ENCODE results near the gene R3HDM4.
A peak's percentile ranks its signal among the peaks of the same experiment; 100 is the strongest.

The R3HDM4 gene

DNA sequence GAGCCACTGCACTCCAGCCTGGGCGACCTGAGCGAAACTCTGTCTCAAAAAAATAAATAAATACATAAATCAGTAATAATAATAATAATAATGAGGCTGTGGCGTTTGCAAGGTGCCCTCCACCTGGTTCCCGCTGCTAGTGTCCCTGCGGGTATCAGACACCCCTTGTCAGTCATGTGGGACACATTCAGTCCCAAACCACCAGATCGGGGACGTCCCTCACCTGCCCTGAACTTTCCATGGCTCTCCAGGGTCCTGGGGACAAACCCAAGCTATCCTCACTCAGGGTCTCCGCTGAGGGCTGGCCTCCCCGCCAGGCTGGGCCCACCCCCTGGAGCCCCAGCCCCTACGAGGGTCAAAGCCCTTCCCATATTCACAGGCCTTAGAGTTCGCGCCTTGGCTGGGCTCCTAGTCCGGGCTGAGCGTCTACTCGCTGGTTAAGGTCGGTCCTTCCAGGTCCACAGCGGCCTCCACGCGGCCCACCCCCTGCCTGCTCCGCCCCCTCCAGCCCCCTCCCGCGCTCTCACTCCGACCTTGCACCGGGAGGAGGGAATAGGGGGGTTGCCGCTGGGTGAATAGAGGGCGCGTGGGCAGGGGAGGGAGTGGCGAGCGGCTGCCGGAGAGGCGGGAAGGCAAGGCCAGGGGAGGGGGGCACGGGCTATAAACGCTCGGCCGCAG lies 3.8 kb upstream of the R3HDM4 start:
- no peak for DNase-seq (ENCODE audit: low read depth in 2 of 2)

DNA sequence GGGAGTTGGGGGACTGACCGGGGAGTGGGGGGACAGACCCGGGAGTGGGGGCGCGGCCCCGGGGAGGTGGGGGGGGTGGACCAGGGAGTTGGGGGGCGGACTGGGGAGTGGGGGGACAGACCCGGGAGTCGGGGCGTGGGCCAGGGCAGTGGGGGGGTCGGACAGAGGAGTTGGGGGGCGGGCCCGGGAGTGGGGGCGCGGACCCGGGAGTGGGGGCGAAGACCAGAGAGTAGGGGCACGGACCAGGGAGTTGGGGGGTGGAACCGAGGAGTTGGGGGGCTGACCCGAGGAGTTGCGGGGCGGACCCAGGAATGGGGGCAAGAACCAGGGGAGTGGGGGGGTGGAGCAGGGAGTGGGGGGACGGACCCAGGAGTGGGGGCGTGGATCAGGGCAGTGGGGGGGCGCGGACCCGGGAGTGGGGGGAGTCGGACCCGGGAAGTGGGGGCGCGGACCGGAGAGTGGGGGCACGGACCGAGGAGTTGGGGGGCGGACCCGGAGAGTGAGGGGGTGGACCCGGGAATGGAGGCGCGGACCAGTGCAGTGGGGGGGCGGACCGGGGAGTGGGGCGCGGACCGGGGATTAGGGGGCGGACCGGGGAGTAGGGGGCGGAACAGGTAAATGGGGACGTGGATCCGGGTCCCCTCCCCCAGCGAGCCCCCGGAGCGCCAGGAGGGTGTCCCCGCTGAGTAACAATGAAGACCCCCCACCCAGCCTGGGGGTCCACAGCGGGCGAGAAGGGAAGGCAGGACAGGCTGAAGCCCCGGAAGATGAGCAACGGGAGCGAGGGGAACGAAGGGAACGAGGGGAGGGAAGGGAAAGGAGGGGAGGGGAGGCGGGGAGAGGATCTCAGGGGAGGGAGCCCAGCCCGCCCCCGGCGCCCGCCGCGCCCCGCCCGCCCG lies 589 bp downstream of the R3HDM4 start:
- no peak for DNase-seq (ENCODE audit: low read depth in 2 of 2)

DNA sequence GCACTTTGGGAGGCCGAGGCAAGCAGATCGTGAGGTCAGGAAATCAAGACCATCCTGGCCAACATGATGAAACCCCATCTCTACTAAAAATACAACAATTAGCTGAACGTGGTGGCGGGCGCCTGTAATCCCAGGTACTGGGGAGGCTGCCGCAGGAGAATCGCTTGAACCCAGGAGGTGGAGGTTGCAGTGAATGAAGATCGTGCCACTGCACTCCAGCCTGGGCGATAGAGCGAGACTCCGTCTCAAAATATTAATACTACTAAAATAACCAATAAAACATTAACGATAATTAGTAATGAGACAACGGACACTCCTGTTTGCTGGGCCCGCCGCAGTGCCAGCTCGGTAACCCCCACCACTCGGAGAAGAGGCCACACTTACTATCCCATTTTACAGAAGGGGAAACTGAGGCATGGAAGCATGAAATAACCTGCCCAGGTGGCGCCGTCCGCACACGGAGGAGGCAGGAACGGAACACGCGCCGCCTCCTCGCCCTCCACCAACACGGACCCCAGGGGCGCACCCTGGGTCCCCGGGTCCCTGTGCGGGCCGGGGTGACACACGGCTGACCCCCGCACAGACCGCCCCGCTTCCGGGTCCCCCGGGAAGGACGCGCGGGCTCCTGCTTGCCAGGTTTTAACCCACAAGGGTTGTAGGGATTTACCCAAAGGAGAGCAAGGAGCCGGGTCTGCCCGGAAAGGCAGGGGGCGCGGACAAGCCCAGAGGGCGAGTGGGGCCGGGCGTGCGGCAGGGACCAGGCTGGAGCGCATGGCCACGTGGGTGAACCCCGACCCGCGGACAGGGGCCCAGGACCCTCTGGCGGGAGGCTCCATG lies 1.6 kb downstream of the R3HDM4 start:
- no peak for DNase-seq (ENCODE audit: low read depth in 2 of 2)

DNA sequence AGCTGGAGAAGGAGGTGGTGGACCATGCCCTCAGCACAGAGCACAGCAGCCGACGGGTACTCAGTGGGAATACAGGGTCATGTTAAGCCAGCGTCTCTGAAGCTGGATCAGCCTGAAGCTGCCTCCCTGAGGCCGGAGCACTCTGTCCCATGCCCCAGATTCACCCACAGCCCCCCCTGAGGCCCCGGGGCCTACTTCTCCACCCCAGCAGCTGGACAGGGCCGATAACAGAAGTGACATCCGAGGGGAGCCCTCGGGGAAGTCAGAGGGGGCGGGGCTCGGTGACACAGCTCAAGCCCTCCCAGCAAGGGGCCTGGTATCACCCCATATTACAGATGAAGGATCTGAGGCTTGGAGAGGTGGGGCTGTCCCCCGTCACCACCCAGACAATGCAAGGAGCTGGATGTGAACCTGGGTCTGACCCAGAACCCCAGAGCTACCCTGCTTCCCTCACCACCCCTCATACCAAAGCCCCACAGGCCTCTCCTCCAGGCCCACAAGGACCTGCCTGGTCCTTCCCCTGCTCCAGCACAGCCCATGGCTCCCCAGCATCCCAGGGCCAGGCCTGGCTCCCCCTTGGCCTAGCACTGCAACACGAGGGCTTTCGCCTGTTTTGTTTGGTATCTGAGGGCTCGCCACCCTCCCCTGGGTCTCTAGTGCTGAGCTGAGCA lies 5.7 kb downstream of the R3HDM4 start:
- DNase-seq (ENCODE audit: low read depth in 2 of 2) = no peak

DNA sequence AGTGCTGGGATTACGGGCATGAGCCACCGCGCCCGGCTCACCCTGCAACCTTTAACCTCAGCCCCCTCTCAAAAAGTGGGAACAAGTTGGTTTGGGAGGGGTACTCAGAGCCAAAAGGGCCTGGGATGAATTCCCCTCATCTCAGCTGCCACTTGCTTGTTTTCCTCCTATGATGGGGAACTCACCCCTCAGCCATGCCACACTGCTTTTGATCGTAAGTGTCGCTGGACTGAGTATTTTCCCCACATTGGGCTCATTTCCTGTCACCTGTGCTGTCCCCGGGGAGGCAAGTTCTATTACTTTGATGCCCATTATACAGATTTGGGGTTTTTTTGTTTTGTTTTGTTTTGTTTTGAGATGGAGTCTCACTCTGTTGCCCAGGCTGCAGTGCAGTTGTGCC lies 6.5 kb downstream of the R3HDM4 start:
- no peak for DNase-seq (ENCODE audit: low read depth in 2 of 2)

DNA sequence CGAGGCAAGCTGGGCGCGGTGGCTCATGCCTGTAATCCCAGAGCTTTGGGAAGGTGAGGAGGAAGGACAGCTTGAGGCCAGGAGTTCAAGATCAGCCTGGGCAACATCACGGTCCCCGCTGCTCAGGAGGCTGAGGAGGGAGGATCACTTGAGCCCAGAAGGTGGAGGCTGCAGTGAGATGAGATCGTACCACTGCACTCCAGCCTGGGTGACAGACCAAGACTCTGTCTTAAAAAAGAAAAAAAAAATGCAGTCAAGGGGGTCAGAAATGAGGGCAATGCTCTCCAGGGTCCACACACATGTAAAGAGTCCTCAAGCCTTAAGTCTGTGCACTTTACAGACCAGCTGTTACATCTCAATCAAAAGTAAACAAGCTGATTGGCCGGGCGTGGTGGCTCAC lies 8.5 kb downstream of the R3HDM4 start:
- no peak for DNase-seq (ENCODE audit: low read depth in 2 of 2)

DNA sequence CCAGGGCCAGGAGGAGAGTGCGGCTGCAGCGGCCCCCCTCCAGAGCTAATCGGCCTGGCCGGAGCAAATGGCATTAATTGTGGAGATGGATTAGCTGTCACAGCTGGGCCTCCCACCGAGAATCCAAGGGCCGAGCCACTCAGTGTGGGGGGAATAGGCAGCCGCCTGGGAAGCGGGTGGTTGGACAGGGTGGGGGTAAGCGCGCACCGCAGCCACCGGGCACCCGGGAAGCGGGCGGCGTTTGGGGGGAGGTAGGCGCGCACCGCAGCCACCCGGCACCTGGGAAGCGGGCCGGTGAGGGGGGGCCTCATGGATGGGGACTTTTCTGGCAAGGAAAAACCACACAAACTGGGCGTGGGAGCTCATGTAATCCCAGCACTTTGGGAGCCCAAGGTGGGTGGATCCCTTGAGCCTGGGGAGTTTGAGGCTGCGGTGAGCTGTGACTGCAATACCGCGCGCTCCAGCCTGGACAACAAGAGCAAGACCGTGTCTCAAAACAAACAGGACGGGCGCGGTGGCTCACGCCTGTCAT lies 9.7 kb downstream of the R3HDM4 start:
- no peak for DNase-seq (ENCODE audit: low read depth in 2 of 2)

DNA sequence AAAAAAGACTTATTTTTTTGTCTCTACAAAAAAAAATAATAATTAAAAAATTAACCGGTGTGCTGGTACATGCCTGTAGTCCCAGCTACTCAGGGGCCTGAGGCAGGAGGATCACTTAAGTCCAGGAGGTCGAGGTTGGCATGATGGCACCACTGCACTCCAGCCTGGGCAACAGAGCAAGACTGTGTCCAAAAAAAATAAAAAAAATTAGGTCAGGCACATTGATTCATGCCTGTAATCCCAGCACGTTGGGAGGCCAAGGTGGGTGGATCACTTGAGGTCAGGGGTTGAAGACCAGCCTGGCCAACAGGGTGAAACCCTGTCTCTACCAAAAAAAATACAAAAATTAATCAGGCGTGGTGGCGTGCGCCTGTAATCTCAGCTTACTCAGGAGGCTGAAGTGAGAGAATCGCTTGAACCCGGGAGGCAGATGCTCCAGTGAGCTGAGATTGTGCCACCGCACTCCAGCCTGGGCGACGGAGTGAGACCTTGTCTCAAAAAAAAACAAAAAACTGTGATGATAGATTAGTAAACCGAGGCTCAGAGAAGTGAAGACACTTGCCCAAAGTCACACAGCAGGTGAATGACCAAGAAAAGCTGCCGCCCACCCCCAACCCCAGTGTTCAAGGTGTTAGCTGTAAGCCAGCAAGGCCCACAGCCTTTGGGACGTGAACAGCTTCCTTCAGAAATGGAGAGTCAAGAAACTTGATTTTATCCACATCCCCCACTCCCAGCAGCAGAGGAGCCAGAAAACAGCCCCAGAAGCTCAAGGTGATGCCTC lies 10.4 kb downstream of the R3HDM4 start:
- no peak for DNase-seq (ENCODE audit: low read depth in 2 of 2)

DNA sequence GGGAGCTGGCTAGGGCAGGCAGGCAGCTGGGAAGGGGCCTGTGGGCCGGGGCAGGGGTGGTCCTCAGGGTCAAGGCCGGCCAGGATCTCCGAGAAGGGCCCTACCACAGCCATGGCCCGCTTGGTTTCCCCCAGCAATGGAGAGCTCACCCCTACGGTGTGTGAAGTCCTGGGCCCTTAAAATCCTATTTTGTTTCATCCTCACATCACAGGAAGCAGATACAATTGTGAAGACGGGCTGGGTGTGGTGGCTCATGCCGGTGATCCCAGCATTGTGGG lies 11.0 kb downstream of the R3HDM4 start:
- DNase-seq (ENCODE audit: low read depth in 2 of 2) = no peak

DNA sequence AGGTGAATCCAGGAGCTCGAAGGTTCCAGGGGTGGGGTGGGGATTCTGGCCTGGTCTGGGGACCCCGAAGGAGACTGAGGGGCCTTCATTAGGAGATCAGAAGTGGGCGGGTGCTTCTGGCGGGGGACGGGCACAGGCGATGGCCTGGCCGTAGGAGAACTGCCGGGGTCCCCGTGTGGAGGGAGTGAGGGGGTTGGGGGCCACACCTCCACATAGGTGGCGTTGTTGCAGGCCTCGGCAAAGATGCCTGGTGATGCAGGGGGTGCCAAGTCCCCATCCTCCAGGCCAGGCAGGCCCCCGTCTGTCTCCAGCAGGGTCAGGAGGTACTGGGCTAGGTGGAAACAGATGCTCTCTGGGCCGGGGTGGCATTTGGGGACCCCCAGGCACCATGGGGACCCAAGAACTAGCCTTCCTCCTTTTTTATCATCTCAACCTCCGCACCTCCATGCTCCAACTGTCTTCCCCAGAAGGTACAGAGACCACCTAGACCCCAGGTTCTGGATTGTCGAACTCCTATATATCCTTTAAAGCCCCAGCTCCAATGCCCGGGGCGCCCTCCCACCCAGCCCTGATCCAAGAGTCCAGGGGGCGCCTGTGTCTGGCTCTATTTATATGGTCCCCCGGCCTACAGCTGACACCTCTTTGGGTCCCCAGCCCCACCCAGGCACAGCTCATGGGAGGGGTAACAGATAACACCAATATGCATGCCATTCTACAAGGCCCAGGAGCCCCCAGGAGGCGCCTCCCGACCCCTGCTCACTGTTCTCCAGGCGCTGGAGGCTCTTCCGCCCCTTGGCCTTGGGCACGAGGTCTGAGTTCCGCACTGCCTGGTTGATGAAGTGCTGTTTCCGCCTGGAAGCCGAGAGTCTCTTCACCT lies 11.6 kb downstream of the R3HDM4 start:
- DNase-seq (ENCODE audit: low read depth in 2 of 2) = no peak

DNA sequence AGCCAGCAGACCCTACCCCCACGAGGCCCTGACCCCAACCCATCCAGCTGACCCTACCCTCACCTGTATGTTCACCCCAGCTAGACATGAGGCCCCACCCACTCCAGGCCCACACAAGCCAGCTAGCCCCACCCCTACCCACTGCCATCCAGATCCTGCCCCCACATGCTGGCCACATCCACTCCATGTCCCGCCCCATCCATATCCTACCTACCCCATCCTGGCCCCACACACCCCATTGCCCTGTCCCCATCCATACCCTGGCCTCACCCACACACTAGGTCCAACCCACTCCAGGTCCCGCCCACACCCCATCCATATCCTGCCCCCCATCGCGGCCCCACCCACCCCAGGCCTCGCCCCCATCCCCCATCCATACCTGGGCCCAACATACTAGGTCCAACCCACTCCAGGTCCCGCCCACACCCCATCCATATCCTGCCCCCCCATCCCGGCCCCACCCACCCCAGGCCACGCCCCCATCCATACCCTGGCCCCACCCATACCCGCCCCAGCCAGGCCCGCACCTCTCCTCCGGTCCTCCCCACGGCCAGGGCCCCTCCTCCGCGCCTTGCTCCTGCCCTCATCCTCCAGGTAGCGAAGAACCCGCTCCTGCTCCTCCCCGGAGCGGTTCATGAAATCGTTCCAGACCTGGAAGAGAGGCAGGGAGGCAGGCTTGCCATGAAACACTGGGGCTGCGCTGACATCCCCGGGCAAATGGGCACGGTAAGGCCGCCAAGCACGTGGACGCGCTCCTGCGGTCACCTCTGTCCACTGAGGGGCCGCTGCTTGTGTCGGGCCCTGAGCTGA lies 12.5 kb downstream of the R3HDM4 start:
- no peak for DNase-seq (ENCODE audit: low read depth in 2 of 2)

DNA sequence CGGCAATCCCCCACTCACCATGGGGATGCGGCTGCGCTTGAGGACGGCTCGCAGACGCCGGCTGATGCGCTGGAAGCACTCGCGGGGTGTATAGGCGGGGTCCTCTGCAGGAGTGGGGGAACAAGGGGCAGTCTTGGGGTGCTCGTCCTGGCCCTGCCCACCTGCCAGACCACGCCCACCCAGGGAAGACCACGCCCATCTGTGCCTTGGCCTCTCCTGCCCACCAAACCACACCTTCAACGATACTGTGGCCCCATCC lies 13.0 kb downstream of the R3HDM4 start:
- DNase-seq (ENCODE audit: low read depth in 2 of 2) = no peak

DNA sequence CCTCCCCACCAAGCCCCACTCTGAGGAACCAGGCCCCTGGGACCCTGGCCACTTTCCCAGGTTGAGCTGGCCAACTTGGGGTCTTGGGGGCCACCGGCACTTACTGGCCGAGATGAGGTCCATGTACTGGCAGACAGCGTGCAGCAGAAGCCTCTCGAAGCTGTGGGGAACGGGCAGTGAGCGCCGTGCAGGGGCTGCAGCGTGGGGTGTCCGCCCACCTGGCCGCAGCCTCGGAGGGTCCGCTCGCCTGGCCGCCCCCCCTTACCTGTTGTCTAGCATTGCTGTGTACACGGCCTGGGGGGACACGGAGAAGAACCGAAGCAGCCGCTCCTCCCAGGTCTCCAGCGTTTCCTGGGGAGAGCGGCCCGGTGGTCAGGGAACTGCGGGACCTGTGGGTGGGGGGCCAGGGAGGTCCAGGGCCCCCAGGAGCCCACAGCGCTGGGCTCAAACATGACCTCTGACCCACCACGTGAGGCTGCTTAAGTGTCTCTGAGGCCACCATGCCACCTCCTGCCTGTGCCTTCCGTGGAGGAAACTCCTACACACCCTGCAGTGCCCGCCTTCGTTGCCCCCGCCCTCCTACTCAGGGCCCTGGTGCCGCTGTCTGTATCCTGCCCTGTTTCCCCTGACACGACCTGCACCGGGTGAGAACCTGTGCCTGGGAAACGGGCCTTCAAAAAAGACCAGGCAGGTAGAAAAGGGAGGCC lies 13.5 kb downstream of the R3HDM4 start:
- no peak for DNase-seq (ENCODE audit: low read depth in 2 of 2)

DNA sequence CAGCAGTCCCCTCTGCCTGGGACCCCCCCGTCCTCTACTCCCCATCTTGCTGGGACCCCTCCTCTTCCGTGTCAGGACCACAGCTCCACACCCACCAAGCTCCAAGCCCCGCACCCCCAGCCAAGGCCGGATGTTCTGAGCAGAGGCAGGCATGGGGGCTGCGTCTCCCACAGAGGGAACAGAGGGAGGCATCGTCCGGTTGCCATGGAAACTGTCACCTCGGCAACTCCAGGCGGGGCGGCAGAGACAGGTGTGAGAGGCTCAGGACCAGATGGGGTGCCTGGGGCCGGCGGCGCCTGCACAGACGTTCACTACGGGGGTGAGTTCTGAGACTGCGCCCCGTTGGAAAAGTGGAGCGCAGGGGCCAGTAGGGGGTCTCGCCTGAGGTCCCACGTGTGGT lies 14.4 kb downstream of the R3HDM4 start:
- DNase-seq (ENCODE audit: low read depth in 2 of 2) = no peak

DNA sequence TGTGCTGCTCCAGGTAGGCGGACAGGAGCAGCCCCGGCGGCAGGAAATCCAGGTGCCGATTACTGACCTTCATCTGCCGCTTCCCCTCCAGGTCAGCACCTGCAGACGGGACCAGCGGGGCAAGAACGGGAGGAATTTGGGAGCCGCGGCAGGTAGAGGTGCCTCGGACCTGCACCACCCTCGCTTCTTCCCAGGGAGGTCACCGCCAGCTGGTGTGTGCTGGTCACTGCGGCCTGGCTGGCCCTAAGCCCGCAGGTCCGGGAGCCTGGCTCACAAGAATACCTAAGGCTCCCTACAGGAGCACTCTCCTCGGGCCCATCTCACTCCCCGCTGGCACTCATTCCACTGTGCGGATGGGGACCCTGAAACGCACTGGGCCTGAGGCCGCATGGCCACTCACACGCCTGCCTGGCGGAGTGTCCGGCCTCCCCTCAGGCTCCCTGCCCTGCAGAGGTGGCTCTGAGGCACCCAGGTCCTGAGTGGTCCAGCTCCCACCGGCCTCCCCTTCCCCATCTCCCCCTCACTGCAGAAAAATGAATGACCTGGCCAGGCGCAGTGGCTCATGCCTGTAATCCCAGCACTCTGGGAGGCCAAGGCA lies 15.5 kb downstream of the R3HDM4 start:
- DNase-seq (ENCODE audit: low read depth in 2 of 2) = no peak

DNA sequence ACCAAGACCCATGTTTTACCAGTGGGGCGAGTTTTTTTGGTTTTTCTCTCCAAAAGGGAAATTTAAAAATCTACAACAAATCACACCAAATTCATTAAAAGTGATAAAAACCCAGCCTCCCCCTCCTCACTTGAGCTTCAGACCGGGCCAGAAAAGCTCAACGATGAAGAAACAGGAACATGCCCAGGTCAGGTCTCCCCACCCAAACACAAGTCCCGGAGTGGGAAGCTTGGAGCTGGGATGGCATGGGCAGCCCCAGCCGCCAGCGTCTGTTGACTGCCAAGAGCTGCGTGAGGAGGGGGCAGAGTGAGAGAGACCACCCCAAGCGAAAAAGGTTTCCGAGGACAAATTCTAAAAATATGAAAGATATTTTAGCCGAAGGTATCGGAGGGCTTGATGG lies 16.0 kb downstream of the R3HDM4 start:
- no peak for DNase-seq (ENCODE audit: low read depth in 2 of 2)

DNA sequence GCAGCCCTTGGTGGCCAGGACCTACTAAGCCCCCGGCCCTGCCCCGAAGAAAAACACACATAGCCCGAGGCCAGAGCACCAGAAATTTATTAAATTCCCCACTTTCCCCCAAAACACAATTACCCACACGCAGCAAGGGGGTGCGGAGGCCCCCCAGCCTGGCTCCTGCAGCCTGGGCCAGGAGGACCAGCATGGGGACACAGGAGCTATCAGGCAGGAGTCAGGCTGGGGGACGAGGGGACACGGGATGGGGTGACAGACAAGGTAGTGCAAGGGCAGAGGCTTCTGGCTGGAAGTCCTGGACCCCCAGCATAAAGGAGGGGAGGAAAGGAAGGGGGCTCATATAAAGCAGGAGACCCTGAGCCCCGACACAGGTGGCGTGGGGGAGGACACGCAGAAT lies 16.6 kb downstream of the R3HDM4 start:
- no peak for DNase-seq (ENCODE audit: low read depth in 2 of 2)

DNA sequence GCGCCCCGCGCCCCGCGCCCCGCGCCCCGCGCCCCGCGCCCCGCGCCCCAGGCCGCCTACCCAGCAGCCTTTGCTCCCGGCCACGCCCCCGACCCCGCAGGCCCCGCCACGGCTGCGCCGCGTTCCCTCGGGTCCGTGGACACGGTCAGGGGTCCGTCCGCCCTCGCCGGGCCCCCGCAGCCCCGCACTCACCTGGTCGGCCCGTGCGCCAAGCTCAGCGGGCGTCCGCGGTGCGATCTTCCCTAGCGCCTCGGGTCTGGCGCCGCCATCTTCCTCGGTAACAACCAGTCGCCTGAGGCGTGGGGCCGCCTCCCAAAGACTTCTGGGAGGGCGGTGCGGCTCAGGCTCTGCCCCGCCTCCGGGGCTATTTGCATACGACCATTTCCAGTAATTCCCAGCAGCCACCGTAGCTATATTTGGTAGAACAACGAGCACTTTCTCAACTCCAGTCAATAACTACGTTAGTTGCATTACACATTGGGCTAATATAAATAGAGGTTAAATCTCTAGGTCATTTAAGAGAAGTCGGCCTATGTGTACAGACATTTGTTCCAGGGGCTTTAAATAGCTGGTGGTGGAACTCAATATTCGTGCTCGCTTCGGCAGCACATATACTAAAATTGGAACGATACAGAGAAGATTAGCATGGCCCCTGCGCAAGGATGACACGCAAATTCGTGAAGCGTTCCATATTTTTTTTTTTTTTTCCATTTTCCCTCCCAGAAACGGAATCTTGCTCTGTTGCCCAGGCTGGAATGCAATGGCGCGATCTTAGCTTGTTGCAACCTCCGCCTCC lies 19.9 kb downstream of the R3HDM4 start, which contains the start of the genes MED16 and RNU6-9:
MED16 (minus strand) TSS at position 294 of the 796 bp plus-strand sequence. CDS start 2,056 bp downstream, outside the sequence.
RNU6-9 (plus strand) TSS at position 591 of the 796 bp plus-strand sequence.
- DNase-seq (ENCODE audit: low read depth in 2 of 2) = peak; percentile 74 to 83

Data from stimulated activated CD4-positive, alpha-beta T cell treated with anti-CD3 and anti-CD28 coated beads, Interleukin-12 subunit alpha, Interleukin-12 subunit beta, amount 100 ng/mL, for 24 hours (primary cell).